Measurements from ENCODE around the gene USP5. TPM values are rescaled to one million over a fixed set of nuclear protein-coding genes. Genes with fewer than 3 reads are reported as not detected.
"Not testable (repeated sequence)": the region's sequence is repeated elsewhere in the genome, so short reads cannot be mapped to it uniquely, and the experiment has no call there.

The USP5 gene
- total RNA-seq, 1 experiment from 2014 or later, result 308 TPM

DNA sequence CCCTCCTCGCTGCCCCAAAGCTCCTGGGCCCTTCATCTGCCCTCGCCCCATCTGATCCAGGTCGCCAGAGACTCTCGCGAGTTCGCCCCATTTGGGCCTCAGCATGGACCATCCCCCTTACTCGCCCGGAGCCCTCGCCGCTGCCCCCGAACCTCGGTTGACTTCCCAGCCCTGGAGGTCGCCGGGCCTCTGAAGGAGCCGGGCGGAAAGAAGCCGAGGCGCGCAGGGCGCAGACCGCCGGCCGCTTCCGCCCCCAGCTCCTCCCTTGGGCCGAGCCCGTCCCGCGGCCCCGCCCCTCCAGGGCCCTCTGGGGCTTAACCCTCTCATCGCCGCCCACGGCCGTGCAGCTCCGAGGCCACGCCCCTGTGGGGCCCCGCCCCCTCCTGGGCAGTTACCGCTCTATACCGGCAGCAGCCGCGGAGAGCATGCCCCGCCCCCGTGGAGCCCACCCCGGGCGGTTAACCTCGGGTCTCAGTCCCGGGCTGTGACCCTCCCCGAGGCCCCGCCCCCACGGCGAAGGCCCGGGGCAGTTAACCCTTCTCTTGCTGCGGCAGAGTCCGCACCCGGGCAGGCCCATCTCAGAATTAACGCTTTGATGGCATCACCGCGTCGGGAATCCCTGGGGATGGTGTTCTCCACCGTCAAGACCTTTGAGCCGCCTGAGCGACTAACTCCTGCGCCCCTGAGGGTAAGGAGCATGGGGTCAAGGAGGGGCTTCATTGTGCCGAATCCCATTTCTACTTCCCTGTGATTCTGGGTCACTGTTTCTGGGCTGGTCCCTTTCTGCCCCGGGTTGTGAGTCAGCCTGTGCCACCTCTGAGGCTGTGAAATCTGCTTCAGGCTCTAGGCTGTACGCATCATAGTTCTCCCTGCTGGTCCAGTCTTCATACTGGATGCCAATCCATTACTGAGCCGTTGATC, 21.4 kb downstream of the USP5 start, which contains the start of gene SPSB2:
Gene SPSB2 (minus strand): TSS at position 210 of the 921 bp plus-strand sequence. CDS start 402 bp downstream, outside the sequence.
- no peaks in the 10 kb centered on the region for H3K9me2 ChIP-seq (ENCODE audit: insufficient read depth)
- H2AFZ ChIP-seq, result peak within 1 kb of the TSS; percentile 84
- BruUV-seq (replicated peaks), result no TSS peak
- peaks cover 58% of the 10 kb centered on the region for H3F3A ChIP-seq (ENCODE audit: insufficient read depth, low read depth)
- H3K4me3 ChIP-seq, result peak within 1 kb of the TSS; percentile 84
- peak within 1 kb of the TSS; percentile 37 for H3K27ac ChIP-seq
- peaks cover 12% of the 10 kb centered on the region; the same call in 1 of the 2 replicates for H3K36me3 ChIP-seq (ENCODE audit: low read depth)
- peaks cover 37% of the 10 kb centered on the region for H4K20me1 ChIP-seq (ENCODE audit: insufficient read depth)
- no peaks in the 10 kb centered on the region for H3K9me3 ChIP-seq (ENCODE audit: insufficient read depth, low read depth)
- TF ChIP-seq, protein P1, sequence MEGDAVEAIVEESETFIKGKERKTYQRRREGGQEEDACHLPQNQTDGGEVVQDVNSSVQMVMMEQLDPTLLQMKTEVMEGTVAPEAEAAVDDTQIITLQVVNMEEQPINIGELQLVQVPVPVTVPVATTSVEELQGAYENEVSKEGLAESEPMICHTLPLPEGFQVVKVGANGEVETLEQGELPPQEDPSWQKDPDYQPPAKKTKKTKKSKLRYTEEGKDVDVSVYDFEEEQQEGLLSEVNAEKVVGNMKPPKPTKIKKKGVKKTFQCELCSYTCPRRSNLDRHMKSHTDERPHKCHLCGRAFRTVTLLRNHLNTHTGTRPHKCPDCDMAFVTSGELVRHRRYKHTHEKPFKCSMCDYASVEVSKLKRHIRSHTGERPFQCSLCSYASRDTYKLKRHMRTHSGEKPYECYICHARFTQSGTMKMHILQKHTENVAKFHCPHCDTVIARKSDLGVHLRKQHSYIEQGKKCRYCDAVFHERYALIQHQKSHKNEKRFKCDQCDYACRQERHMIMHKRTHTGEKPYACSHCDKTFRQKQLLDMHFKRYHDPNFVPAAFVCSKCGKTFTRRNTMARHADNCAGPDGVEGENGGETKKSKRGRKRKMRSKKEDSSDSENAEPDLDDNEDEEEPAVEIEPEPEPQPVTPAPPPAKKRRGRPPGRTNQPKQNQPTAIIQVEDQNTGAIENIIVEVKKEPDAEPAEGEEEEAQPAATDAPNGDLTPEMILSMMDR (conservative IDR thresholded peaks at IDR 0.05), result no peak
- no peak for TF ChIP-seq EZH2 (IDR thresholded peaks at IDR 0.05; ENCODE audit: low read depth)
- peak within 1 kb of the TSS; percentile 96 for H3K4me2 ChIP-seq
- CTCF ChIA-PET, result interaction anchor here (0.5 to 2.6 kb wide), 15 partner anchors 16 to 260 kb away, joined by 3 to 12 read pairs (median 5); partner anchors contain the start of genes CDCA3, LRRC23 and USP5
- POLR2A ChIA-PET (ENCODE audit: unreplicated experiment), result interaction anchor here (0.5 to 2.8 kb wide), 19 partner anchors 9 to 736 kb away, joined by 3 to 20 read pairs (median 4); partner anchors contain the start of genes C12orf57, CDCA3, COPS7A and LRRC23
- peak; percentile 91 to 100 for DNase-seq
- H3K4me1 ChIP-seq (replicated peaks; ENCODE audit: insufficient read depth), result peaks cover 36% of the 10 kb centered on the region
- no peaks in the 10 kb centered on the region for H3K27me3 ChIP-seq (ENCODE audit: insufficient read depth, low read depth)
- intact Hi-C loops (cut with micrococcal nuclease; ENCODE audit: unreplicated experiment), result loop anchor here (1.0 to 5.0 kb wide), 8 partner anchors 18 to 257 kb away; partner anchors contain the start of genes C1R, CDCA3, CLSTN3 and ENO2
- H3K79me2 ChIP-seq (ENCODE audit: low read depth), result peaks cover 29% of the 10 kb centered on the region

DNA sequence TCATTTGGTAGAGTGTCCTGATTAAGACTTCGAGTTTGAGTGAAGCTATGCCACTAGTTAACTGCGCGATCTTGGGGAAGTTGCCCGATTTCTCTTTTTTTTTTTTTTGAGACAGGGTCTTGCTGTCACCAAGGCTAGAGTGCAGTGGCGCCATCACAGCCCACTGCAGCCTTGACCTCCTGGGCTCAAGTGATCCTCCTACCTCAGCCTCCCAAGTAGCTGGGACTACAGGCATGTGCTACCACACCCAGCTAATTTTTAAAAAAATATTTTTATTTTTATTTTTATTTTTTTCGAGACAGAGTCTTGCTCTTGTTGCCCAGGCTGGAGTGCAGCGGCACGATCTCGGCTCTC, 22.0 kb downstream of the USP5 start:
- H3K4me2 ChIP-seq, result peak overlapping the region; percentile 96
- H3K9me3 ChIP-seq (ENCODE audit: insufficient read depth, low read depth); H3K27me3 ChIP-seq (ENCODE audit: insufficient read depth, low read depth); BruUV-seq (replicated peaks); DNase-seq; H3K9me2 ChIP-seq (ENCODE audit: insufficient read depth): not testable (repeated sequence)
- intact Hi-C loops (cut with micrococcal nuclease; ENCODE audit: unreplicated experiment), result loop anchor here (5.0 kb wide), 1 partner anchor 218 kb away; the partner anchor contains the start of gene C1R
- H3K79me2 ChIP-seq (ENCODE audit: low read depth), result peaks cover 23% of the 10 kb centered on the region
- H3K4me1 ChIP-seq (replicated peaks; ENCODE audit: insufficient read depth), result peaks cover 30% of the 10 kb centered on the region
- H3K4me3 ChIP-seq, result peak overlapping the region; percentile 84
- peaks cover 51% of the 10 kb centered on the region for H3F3A ChIP-seq (ENCODE audit: insufficient read depth, low read depth)
- H3K36me3 ChIP-seq (ENCODE audit: low read depth), result peaks cover 12% of the 10 kb centered on the region; the same call in 1 of the 2 replicates
- peak overlapping the region; percentile 37 for H3K27ac ChIP-seq
- H4K20me1 ChIP-seq (ENCODE audit: insufficient read depth), result peaks cover 30% of the 10 kb centered on the region
- ChIA-PET POLR2A (ENCODE audit: unreplicated experiment) (interaction anchor here (0.6 kb wide), 2 partner anchors 14 to 70 kb away, joined by 3 read pairs; no protein-coding TSS in a partner anchor), CTCF (interaction anchor here (0.6 kb wide), 1 partner anchor 181 kb away, joined by 5 read pairs; no protein-coding TSS in a partner anchor)
- H2AFZ ChIP-seq, result peak overlapping the region; percentile 78

DNA sequence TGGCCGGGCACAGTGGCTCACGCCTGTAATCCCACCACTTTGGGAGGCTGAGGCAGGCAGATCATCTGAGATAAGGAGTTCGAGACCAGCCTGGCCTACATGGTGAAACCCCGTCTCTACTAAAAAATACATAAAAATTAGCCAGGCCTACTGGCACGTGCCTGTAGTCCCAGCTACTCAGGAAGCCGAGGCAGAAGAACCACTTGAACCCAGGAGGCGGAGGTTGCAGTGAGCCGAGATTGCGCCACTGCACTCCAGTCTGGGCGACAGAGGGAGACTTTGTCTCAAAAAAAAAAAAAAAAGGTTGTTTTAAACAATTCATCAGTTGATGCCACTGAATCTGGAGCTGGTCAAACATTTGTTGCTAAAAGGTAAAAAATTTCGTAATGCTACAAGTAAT, 27.9 kb downstream of the USP5 start:
- H3K27ac ChIP-seq; H3F3A ChIP-seq (ENCODE audit: insufficient read depth, low read depth); H4K20me1 ChIP-seq (ENCODE audit: insufficient read depth); H3K9me2 ChIP-seq (ENCODE audit: insufficient read depth); intact Hi-C loops (cut with micrococcal nuclease; ENCODE audit: unreplicated experiment); H2AFZ ChIP-seq; H3K79me2 ChIP-seq (ENCODE audit: low read depth); BruUV-seq (replicated peaks); H3K36me3 ChIP-seq (ENCODE audit: low read depth); H3K4me2 ChIP-seq; DNase-seq; H3K4me3 ChIP-seq; H3K27me3 ChIP-seq (ENCODE audit: insufficient read depth, low read depth); H3K4me1 ChIP-seq (replicated peaks; ENCODE audit: insufficient read depth); POLR2A ChIA-PET (ENCODE audit: unreplicated experiment); H3K9me3 ChIP-seq (ENCODE audit: insufficient read depth, low read depth): not testable (repeated sequence)
- CTCF ChIA-PET, result interaction anchor here (0.6 to 0.7 kb wide), 2 partner anchors 144 to 265 kb away, joined by 3 read pairs; no protein-coding TSS in a partner anchor

DNA sequence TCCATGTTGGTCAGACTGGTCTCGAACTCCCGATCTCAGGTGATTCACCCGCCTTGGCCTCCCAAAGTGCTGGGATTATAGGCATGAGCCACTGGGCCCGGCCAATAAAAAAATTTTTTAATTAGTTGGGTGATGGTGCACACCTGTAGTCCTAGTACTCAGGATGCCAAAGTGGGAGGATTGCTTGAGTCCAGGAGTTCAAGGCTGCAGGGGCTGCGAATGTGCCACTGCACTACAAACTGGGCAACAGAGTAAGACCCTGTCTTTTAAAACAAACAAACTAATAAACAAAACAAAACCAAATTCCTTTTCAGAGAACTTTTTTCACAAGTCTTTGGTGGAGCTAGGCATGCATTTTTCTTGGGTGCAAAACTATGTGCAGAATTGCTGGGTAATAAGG, 31.3 kb downstream of the USP5 start:
- Histone ChIP-seq H3K27me3 (ENCODE audit: insufficient read depth, low read depth) (no peaks in the 10 kb centered on the region), H3F3A (ENCODE audit: insufficient read depth, low read depth) (no peaks in the 10 kb centered on the region; the same call in 1 of the 2 replicates), H3K36me3 (ENCODE audit: low read depth) (no peaks in the 10 kb centered on the region), H3K9me2 (ENCODE audit: insufficient read depth) (no peaks in the 10 kb centered on the region), H3K4me3 (no peak overlapping the region), H2AFZ (no peak overlapping the region), H3K79me2 (ENCODE audit: low read depth) (no peaks in the 10 kb centered on the region), H3K4me1 (replicated peaks; ENCODE audit: insufficient read depth) (0 out of 2 replicates have a peak, but pooled peaks cover 5% of the 10 kb centered on the region), H3K9me3 (ENCODE audit: insufficient read depth, low read depth) (no peaks in the 10 kb centered on the region), H3K27ac (no peak overlapping the region), H3K4me2 (no peak overlapping the region), H4K20me1 (ENCODE audit: insufficient read depth) (no peaks in the 10 kb centered on the region)
- intact Hi-C loops (cut with micrococcal nuclease; ENCODE audit: unreplicated experiment), result no loop called here
- no peak for DNase-seq
- ChIA-PET CTCF (interaction anchor here (0.6 kb wide), 1 partner anchor 147 kb away, joined by 5 read pairs; no protein-coding TSS in a partner anchor), POLR2A (ENCODE audit: unreplicated experiment) (no interaction called here)
- no TSS peak for BruUV-seq (replicated peaks)
- TF ChIP-seq EZH2 (IDR thresholded peaks at IDR 0.05; ENCODE audit: low read depth), result no peak
- TF ChIP-seq, protein P1 (conservative IDR thresholded peaks at IDR 0.05), result no peak
